Testis (tissue), 3 donors: ENCODE results near the gene MOB2. TPM values are rescaled to one million over a fixed set of nuclear protein-coding genes. Genes with fewer than 3 reads are reported as not detected.

ENCODE experiments used
- DNase-seq: peaks from one replicate; pipeline ENCODE4 v3.0.0-alpha.2; 2019
- H3K27ac ChIP-seq, 2 donors: fragments of 200-600 bp; sonication (generic); one replicate each; pipeline ENCODE4 v1.5.1; 2019
- H3K27me3 ChIP-seq: fragments of 200-600 bp; sonication (generic); one replicate; pipeline ENCODE4 v1.5.1; 2019
- H3K36me3 ChIP-seq: fragments of 200-600 bp; sonication (generic); one replicate; pipeline ENCODE4 v1.5.1; 2017; ENCODE audit warnings: low read depth; ENCODE audit errors: missing control alignments
- H3K4me1 ChIP-seq: fragments of 200-600 bp; sonication (generic); one replicate; pipeline ENCODE4 v1.5.1; 2019
- H3K4me3 ChIP-seq, 2 donors: fragments of 200-600 bp; sonication (generic); one replicate each; pipeline ENCODE4 v1.5.1; 2017 to 2019
- H3K9me3 ChIP-seq: fragments of 200-600 bp; sonication (generic); one replicate; pipeline ENCODE4 v1.5.1; 2017
- CTCF ChIP-seq, 3 experiments: fragments of 450-650 bp in 2 of 3; fragments of 200-600 bp in 1 of 3; sonication (generic) in 1 of 3; IDR thresholded peaks; one replicate each; pipeline ENCODE4 v1.5.1; 2016 to 2019; ENCODE audit warnings: antibody characterized with exemption in 3 of 3, mild to moderate bottlenecking in 2 of 3, moderate library complexity in 1 of 3
- POLR2A ChIP-seq: fragments of 450-650 bp; IDR thresholded peaks from one replicate; pipeline ENCODE4 v1.6.1; 2017; ENCODE audit warnings: antibody characterized with exemption, mild to moderate bottlenecking, moderate library complexity
- WGBS, 2 donors: methylation state at CpG; one replicate each; pipeline ENCODE4 v1.1.5; 2018; 5-methylcytosine and 5-hydroxymethylcytosine counted together
- intact Hi-C: fragments of 100-400 bp; cut with DNase I; formaldehyde crosslinking; loops from one replicate; pipeline ENCODE4 v1.15.1; 2023; ENCODE audit warnings: low total_unique reads
- polyA plus RNA-seq: library from polyadenylated mRNA; stranded (reverse); fragments of 350-450 nt; fragmentation: Illumina TruSeq; extraction: RNeasy Lipid Tissue Mini Kit (QIAGEN cat#74804); gene quantifications from one replicate; pipeline ENCODE4 v1.2.3, GENCODE V29; 2014; ENCODE audit warnings: low read depth, low replicate concordance; ENCODE audit not compliant: insufficient read depth
- total RNA-seq, 2 donors: library from RNA; depleted of rRNA; stranded (reverse); fragments of >200 nt; gene quantifications; one replicate each; pipeline ENCODE4 v1.2.3, GENCODE V29; 2016

MOB2 gene
- total and polyA plus RNA-seq, 3 donors from 2014 or later = 41.5 to 57.7 (median 46.8) TPM

- no peak for DNase-seq
- no peaks in the 10 kb centered on the region for H3K9me3 ChIP-seq
- H3K36me3 ChIP-seq = no peaks in the 10 kb centered on the region
- intact Hi-C loops = no loop called here
- no peaks in the 10 kb centered on the region for H3K27me3 ChIP-seq
- 70 to 77% methylated on average over 5 of the region's 5 CpGs for WGBS, 2 donors
- TF ChIP-seq POLR2A (no peak), CTCF (IDR thresholded peaks at IDR 0.05) (no peak)
- no peak overlapping the region for H3K4me3 ChIP-seq
- no peak overlapping the region for H3K27ac ChIP-seq
- H3K4me1 ChIP-seq = peaks cover 8% of the 10 kb centered on the region
Observed at GRCh38 chr11:1529774-1530173, 43.2 kb upstream of the MOB2 start.

GRCh38 chr11:1529286-1529685 is 42.7 kb upstream of the MOB2 start:
- H3K27me3 ChIP-seq = no peaks in the 10 kb centered on the region
- H3K36me3 ChIP-seq = no peaks in the 10 kb centered on the region
- DNase-seq = no peak
- no peak overlapping the region for H3K4me3 ChIP-seq
- WGBS, 2 donors = 82 to 94% methylated on average over 3 to 17 of the region's 17 CpGs
- intact Hi-C loops = no loop called here
- H3K27ac ChIP-seq = no peak overlapping the region
- no peaks in the 10 kb centered on the region for H3K9me3 ChIP-seq
- TF ChIP-seq CTCF (IDR thresholded peaks at IDR 0.05) (no peak), POLR2A (no peak)
- peaks cover 10% of the 10 kb centered on the region for H3K4me1 ChIP-seq

GRCh38 chr11:1528710-1529109 is 42.1 kb upstream of the MOB2 start:
- H3K27ac ChIP-seq = no peak overlapping the region
- intact Hi-C loops = no loop called here
- no peaks in the 10 kb centered on the region for H3K36me3 ChIP-seq
- no peak for DNase-seq
- 94 to 96% methylated on average over 8 to 10 of the region's 10 CpGs for WGBS, 2 donors
- H3K27me3 ChIP-seq = no peaks in the 10 kb centered on the region
- H3K4me1 ChIP-seq = peaks cover 10% of the 10 kb centered on the region
- no peak overlapping the region for H3K4me3 ChIP-seq
- TF ChIP-seq CTCF (IDR thresholded peaks at IDR 0.05) = no peak
- TF ChIP-seq POLR2A = no peak
- H3K9me3 ChIP-seq = no peaks in the 10 kb centered on the region

- H3K27me3 ChIP-seq = no peaks in the 10 kb centered on the region
- H3K36me3 ChIP-seq = no peaks in the 10 kb centered on the region
- no peak overlapping the region for H3K27ac ChIP-seq
- 88 to 94% methylated on average over 14 to 15 of the region's 15 CpGs for WGBS, 2 donors
- intact Hi-C loops = no loop called here
- no peak for TF ChIP-seq POLR2A
- no peak for TF ChIP-seq CTCF (IDR thresholded peaks at IDR 0.05)
- H3K4me3 ChIP-seq = no peak overlapping the region
- H3K9me3 ChIP-seq = no peaks in the 10 kb centered on the region
- DNase-seq = no peak
- peaks cover 8% of the 10 kb centered on the region for H3K4me1 ChIP-seq
Observed at GRCh38 chr11:1526785-1527184, 40.2 kb upstream of the MOB2 start.

GRCh38 chr11:1523779-1524178 is 37.2 kb upstream of the MOB2 start:
- WGBS, 2 donors = 82 to 92% methylated on average over 4 of the region's 4 CpGs
- no peak overlapping the region for H3K27ac ChIP-seq
- H3K27me3 ChIP-seq = no peaks in the 10 kb centered on the region
- no peak overlapping the region for H3K4me3 ChIP-seq
- H3K9me3 ChIP-seq = no peaks in the 10 kb centered on the region
- no peaks in the 10 kb centered on the region for H3K36me3 ChIP-seq
- peaks cover 16% of the 10 kb centered on the region for H3K4me1 ChIP-seq
- TF ChIP-seq CTCF (IDR thresholded peaks at IDR 0.05) (no peak), POLR2A (no peak)
- DNase-seq = no peak
- intact Hi-C loops = no loop called here
